ENCODE results near the gene LANCL1. TPM values are rescaled to one million over a fixed set of nuclear protein-coding genes. Genes with fewer than 3 reads are reported as not detected.
A peak's percentile ranks its signal among the peaks of the same experiment; 100 is the strongest.
"Not testable (repeated sequence)": the region's sequence is repeated elsewhere in the genome, so short reads cannot be mapped to it uniquely, and the experiment has no call there.

LANCL1 gene
- total RNA-seq, 1 experiment from 2014 or later: 89.9 TPM

- no peak for DNase-seq (ENCODE audit: low read depth)
Measured at GRCh38 chr2:210459407-210459806, 17.2 kb downstream of the LANCL1 start.

- no peak for DNase-seq (ENCODE audit: low read depth)
Measured at GRCh38 chr2:210458395-210458794, 18.2 kb downstream of the LANCL1 start.

- DNase-seq (ENCODE audit: low read depth): no peak
Measured at GRCh38 chr2:210456571-210456970, 20.0 kb downstream of the LANCL1 start.

- DNase-seq (ENCODE audit: low read depth): no peak
Measured at GRCh38 chr2:210454336-210454735, 22.2 kb downstream of the LANCL1 start.

DNA sequence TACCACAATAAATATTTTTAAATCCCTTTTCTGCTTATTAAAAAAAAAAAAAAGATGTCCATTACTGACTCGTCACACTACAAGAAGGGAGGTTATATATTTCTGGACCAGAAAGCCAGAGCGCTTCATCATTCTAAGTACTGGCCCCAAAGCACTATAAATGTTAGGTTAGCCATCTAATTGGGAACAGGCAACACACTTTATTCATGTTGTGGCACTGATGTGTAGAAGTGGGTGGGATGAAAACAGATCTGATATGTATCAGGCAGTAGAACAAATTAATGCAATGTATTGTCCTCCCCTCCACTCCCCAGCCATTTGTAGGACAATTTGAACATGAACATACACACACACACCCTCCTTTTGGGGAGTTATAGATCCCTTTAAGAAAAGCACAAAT, 24.4 kb downstream of the LANCL1 start:
- DNase-seq (ENCODE audit: low read depth): no peak

- DNase-seq (ENCODE audit: low read depth): not testable (repeated sequence)
Measured at GRCh38 chr2:210450942-210451341, 25.6 kb downstream of the LANCL1 start.

GRCh38 chr2:210445732-210446131, 30.8 kb downstream of the LANCL1 start:
- no peak for DNase-seq (ENCODE audit: low read depth)

DNA sequence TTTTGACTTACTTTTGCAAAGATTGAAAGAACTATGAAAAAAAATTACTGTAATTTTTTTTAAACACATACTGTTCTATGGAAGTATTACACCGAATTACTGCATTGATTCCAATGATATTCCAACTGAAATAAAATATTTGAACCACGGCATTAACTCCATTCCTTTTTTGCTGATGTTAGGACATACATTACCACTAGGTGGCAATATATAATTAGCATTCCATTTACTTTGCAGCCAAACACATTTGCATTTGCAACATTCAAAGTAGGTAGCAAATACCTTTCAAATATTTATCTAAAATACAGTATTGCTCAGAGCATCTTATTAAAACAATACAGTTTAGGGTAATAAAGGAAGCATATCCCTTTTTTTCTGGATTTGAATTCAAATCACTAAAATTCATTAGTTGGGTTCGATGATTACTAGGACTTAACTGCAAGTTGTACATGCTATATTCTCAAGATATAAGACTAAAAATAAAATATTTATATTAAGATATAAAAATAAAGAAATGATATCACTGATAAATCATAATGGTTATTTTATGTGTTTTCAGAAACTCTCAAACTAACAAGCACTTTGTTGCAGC, 31.3 kb downstream of the LANCL1 start:
- peak; percentile 35 for DNase-seq (ENCODE audit: low read depth)

DNA sequence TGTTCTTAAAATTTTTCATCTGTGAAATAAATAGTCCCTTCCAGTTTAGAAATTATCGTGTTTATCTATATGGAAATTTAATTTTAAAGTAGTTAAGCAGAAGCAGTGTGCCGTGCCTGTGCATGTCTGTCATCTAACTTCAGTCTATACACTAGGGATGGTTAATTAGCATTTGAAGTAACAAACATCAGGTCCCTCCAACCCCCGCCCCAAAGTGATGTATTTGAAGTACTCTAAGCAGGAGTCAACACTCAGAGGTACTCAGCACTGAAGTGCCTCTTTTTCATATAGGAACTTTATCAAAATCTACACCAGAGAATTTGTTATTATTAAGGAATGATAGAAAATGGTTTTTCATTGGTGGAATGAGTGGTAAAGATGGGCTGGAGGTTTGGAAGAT, 33.0 kb downstream of the LANCL1 start:
- no peak for DNase-seq (ENCODE audit: low read depth)

DNA sequence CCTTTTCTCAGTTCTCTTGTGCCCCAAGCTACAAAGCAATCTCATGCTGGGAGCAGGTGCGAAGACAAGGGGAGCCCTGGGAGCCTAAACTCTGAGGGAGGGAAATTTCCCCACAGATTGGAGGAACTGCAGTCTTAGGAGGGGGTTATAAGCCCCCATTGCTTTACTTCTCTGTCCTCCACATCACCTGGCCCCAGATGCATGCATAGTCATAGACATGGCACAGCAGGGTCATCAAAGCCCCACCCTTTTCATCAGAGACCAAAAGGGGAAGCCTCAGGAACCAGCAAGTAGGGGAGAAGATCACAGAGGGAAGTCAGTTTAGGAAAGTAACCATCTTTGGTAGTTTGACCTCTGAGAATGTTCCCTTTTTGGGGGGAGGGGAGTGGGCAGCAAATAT, 33.7 kb downstream of the LANCL1 start:
- DNase-seq (ENCODE audit: low read depth): no peak

DNA sequence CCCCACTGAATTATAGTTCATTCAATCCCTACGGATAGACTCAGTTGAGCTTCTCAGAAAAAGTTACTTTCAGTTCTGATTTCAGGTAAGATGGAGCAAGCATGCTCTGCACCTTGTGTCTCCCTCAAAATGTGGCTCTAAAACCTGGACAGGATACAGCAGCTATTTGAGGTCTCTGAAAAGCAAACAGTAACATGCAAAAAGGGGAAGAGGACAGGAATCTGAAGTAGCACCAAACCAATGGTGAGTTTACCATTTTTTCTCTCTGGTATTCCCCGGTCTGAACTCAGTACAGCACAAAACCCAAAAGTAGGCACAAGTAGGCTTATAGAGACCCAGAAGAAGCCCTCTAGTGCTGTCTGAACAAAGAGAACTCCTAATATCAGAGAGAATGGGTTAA, 34.1 kb downstream of the LANCL1 start:
- DNase-seq (ENCODE audit: low read depth): no peak

DNA sequence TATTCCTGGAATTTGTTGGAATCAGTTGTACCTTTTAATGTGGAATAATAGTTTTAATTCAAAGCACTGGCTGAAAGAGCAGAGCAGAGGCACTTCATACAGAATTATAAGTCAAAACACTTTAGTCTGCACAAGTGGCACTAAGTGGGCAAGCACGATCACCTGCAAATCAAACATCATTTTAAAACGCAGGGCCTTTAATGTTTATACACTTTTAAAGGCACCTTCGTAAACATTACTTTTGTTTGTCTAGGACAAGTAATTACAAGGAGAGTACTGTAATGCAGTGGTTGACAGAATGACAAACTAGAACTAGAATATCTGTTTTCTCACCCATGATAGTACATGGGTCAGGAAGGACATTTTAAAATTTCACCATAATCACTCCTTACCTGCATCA, 36.4 kb downstream of the LANCL1 start:
- DNase-seq (ENCODE audit: low read depth): no peak

- DNase-seq (ENCODE audit: low read depth): no peak
Measured at GRCh38 chr2:210435439-210435838, 41.1 kb downstream of the LANCL1 start.

DNA sequence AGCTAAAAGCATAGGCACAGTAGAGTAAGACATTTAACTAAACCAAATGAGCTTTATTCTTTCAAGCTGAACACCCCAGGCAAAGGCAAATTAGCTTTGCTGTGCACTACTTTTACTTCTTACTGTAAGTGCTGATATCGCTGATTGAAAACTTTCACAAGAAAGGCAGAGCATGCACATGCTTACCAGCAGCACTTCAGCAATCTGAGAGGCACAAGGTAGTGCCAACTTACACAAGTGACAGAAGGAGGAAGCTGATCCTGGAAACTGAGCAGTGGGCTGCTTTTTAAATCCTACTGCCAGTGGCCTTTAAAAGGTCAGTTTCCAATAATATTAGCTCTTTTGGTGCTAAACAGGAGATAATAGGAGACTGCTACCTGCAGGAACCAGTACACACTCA, 43.9 kb downstream of the LANCL1 start:
- no peak for DNase-seq (ENCODE audit: low read depth)

GRCh38 chr2:210429403-210430137, 47.0 kb downstream of the LANCL1 start:
- DNase-seq (ENCODE audit: low read depth): no peak

DNA sequence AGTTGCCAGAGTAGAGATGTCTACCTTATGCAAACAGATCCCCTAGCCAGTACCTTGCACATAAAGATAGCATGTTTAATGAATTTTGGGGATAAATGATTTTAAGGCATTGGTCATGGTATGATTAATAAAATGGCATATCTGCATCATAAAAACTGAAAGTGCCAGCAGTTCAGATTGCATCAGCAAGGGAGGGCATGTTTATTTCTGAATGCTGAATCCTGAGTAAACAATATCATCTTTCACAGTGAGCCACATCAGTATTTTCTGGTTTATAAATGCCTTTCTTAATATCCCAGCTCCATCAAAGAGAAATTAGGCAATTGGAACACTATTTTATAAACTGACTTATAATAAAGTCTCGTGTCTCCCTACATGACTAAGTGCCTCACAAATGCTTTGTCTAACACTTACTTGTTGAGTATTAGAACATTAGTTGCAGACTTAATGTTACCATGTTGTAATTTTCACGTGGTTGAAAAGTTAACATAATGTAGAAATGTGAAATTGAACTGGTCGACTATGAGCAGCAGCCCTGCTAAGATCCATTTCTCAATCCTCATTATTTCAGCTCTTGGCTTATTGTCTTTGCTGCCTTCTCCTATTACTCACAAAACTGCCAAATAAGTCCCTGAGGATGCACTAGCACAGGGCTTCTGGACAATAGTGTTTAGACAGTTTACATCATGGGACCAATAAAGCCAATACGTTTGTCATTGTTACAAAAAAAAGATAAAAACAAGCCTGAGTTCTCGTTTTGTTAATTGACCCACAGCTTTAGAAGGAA, 48.0 kb downstream of the LANCL1 start:
- no peak for DNase-seq (ENCODE audit: low read depth)

- DNase-seq (ENCODE audit: low read depth): not testable (repeated sequence)
Measured at GRCh38 chr2:210427309-210427708, 49.2 kb downstream of the LANCL1 start.

- peak; percentile 1 for DNase-seq (ENCODE audit: low read depth)
Measured at GRCh38 chr2:210422366-210422765, 54.2 kb downstream of the LANCL1 start.

DNA sequence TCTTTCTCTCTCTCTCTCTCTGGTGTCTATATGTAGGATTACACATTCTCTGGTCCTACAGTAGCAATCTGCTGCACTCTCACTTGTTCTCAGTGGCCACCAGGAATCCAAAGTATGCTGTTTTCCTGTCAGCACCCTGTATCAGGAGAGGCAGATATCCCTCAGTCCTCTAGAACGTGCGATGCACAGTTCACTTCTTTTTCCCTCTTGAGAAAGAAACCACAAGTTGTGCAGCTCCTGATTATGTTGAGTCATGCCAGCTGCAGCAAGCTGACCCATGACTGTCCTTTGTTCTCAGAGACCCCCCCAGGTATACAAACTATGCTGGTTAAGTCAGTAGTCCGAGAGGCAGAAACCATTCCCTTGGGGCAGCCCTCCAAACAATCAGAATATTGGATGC, 54.6 kb downstream of the LANCL1 start:
- DNase-seq (ENCODE audit: low read depth): peak; percentile 86

- DNase-seq (ENCODE audit: low read depth): no peak
Measured at GRCh38 chr2:210412660-210413059, 63.9 kb downstream of the LANCL1 start.

DNA sequence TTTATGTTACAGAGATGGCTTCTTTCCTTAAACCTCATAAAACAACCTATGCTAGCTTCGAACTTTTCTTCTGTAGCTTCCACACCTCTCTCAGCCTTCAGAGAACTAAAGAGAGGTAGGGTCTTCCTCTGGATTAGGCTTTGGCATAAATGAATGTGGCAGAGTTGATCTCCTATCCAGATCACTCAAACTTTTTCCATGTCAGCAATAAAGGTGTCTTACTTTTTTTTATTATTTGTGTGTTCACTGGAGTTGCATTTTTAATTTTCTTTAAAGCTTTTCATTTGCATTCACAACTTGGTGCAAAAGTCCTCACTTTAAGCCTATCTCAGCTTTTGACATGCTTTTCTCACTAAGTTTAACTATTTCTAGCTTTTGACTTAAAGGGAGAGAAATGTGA, 66.0 kb downstream of the LANCL1 start:
- DNase-seq (ENCODE audit: low read depth): no peak

DNA sequence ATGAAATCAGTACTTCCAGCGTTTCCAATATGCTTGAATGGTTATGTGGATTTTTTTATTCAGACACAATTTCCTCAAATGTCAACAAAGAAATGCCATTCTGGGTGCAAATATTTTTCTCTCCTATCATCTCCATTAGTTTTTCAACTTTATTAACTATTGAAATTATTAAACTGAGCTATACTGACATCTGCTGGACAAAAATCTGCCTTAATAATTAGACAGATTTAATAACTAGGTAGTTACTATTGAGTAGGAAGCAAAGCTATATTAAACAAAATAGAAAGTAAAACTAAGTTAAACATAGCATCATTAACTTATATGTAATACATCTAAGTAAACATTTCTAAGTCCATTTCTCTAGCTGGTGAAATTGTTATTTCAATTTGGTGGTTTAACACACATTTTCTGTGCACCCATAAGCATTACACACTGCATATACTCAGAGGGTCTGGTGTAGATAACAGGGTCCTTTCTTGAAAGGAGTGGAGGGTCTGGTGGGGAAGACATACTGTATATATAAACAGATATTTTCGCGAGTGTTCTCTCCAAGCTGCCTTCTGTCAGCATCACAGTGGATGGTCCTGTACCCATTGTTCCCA, 77.0 kb downstream of the LANCL1 start:
- no peak for DNase-seq (ENCODE audit: low read depth)

All from RPMI7951 (cell line).